Immature natural killer cell (primary cell): ENCODE results near the gene ZYG11B. TPM values are rescaled to one million over a fixed set of nuclear protein-coding genes. Genes with fewer than 3 reads are reported as not detected.
"Not testable (repeated sequence)": the region's sequence is repeated elsewhere in the genome, so short reads cannot be mapped to it uniquely, and the experiment has no call there.

ENCODE experiments used
- DNase-seq, 3 donors: peaks; one replicate each; pipeline ENCODE4 v3.0.0; 2022; ENCODE audit warnings: mixed read lengths in 1 of 3
- H3K27ac Mint-ChIP-seq, 6 donors: one replicate each; pipeline ENCODE4 v1.8.0; 2020; ENCODE audit warnings: mixed read lengths in 6 of 6, mild to moderate bottlenecking in 5 of 6, inconsistent platforms in 4 of 6, moderate library complexity in 3 of 6
- H3K27me3 Mint-ChIP-seq, 3 donors: one replicate each; pipeline ENCODE4 v1.8.0; 2020 to 2021; ENCODE audit warnings: low read depth in 3 of 3, mild to moderate bottlenecking in 3 of 3, mixed read lengths in 3 of 3, moderate library complexity in 3 of 3, inconsistent platforms in 1 of 3
- H3K36me3 Mint-ChIP-seq, 3 donors: one replicate each; pipeline ENCODE4 v1.8.0; 2020; ENCODE audit warnings: mixed read lengths in 3 of 3, inconsistent platforms in 2 of 3, mild to moderate bottlenecking in 2 of 3
- H3K4me1 Mint-ChIP-seq, 2 donors: one replicate each; pipeline ENCODE4 v1.8.0; 2020; ENCODE audit warnings: inconsistent platforms in 2 of 2, mild to moderate bottlenecking in 2 of 2, mixed read lengths in 2 of 2, moderate library complexity in 1 of 2
- H3K4me3 Mint-ChIP-seq, 5 donors: one replicate each; pipeline ENCODE4 v1.8.0; 2020; ENCODE audit warnings: mild to moderate bottlenecking in 5 of 5, mixed read lengths in 5 of 5, inconsistent platforms in 3 of 5, moderate library complexity in 3 of 5
- H3K9me3 Mint-ChIP-seq, 6 donors: one replicate each; pipeline ENCODE4 v1.8.0; 2020; ENCODE audit warnings: mild to moderate bottlenecking in 6 of 6, mixed read lengths in 6 of 6, inconsistent platforms in 4 of 6, moderate library complexity in 3 of 6
- polyA plus RNA-seq, 3 donors: library from polyadenylated mRNA; unstranded; fragments of 300-500 nt; fragmentation: Illumina TruSeq; gene quantifications; one replicate each; pipeline ENCODE4 v1.2.3, GENCODE V29; 2021

ZYG11B gene
- polyA plus RNA-seq, 3 donors from 2014 or later = 1.1 to 8.9 (median 5.0) TPM

GRCh38 chr1:52751589-52752483 is 25.6 kb downstream of the ZYG11B start:
- H3K36me3 Mint-ChIP-seq = peaks cover 4 to 5% (median 5%) of the 10 kb centered on the region in 3 donors
- H3K27ac Mint-ChIP-seq = no peak overlapping the region
- no peaks in the 10 kb centered on the region for H3K27me3 Mint-ChIP-seq
- H3K4me3 Mint-ChIP-seq = no peak overlapping the region
- no peak for DNase-seq
- H3K4me1 Mint-ChIP-seq = no peaks in the 10 kb centered on the region
- H3K9me3 Mint-ChIP-seq = no peaks in the 10 kb centered on the region

DNA sequence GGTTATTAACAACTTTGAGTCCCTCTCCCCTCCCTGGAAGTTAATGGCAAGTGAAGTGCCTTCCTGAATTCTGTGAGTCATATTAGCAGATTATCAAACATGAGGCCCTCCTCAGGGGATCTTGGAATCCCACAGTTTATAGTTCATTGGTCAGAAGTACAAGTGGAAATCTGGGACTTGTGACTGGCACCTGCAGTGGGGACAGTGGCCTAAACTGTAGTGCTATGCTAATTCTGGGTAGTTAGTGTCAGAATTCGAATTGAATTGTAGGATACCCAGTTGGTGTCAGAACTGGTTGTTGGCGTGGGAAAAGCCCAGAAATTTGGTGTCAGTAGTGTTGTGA is 26.2 kb downstream of the ZYG11B start:
- Mint-ChIP-seq H3K27ac (no peak overlapping the region), H3K4me3 (no peak overlapping the region), H3K4me1 (no peaks in the 10 kb centered on the region)

DNA sequence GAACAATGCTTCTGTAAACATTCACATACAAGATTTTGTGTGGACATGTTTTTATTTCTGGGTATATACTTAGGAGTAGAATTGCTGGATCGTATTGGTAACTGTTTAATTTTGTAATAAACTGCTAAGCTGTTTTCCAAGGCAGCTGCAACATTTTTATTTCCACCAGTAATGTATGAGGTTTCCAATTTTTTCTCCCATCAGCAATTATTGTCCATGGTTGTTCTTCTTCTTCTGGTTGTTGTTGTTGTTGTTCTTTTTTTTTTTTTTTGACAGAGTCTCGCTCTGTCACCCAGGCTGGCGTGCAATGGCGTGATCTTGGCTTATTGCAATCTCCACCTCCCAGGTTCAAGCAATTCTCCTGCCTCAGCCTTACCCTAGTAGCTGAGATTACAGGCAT is 26.9 kb downstream of the ZYG11B start:
- Mint-ChIP-seq H3K4me1 (no peaks in the 10 kb centered on the region), H3K36me3 (peaks cover 4 to 5% (median 5%) of the 10 kb centered on the region in 3 donors), H3K27ac (no peak overlapping the region), H3K27me3 (no peaks in the 10 kb centered on the region), H3K9me3 (no peaks in the 10 kb centered on the region), H3K4me3 (no peak overlapping the region)
- no peak for DNase-seq

More for the DNA sequence above, 26.2 kb downstream of the ZYG11B start:
- H3K9me3 Mint-ChIP-seq = no peaks in the 10 kb centered on the region
- no peaks in the 10 kb centered on the region for H3K27me3 Mint-ChIP-seq
- no peak for DNase-seq
- peaks cover 4 to 5% (median 5%) of the 10 kb centered on the region in 3 donors for H3K36me3 Mint-ChIP-seq

DNA sequence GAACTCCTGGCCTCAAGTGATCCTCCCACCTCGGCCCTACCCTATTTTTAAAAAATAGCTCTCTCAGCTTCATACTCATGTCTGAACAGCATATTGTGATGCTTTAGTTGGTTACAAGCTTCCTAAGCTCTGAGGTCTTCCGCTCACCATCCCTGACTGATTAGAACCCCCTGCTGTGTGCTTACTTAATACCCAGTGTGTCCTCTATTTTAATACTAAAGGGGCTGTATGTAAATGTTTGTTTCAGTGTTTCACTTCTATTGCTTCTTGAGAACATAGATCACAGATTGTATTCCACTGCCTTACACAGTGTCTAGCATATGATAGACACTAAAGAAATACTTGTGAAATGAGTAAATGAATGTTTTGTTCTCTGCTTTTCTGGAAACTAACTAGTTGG is 29.8 kb downstream of the ZYG11B start:
- no peak overlapping the region for H3K4me3 Mint-ChIP-seq
- H3K27ac Mint-ChIP-seq = no peak overlapping the region
- H3K36me3 Mint-ChIP-seq = peaks cover 4 to 8% (median 5%) of the 10 kb centered on the region in 3 donors
- no peaks in the 10 kb centered on the region for H3K4me1 Mint-ChIP-seq
- H3K27me3 Mint-ChIP-seq = no peaks in the 10 kb centered on the region
- H3K9me3 Mint-ChIP-seq = no peaks in the 10 kb centered on the region
- DNase-seq = no peak

- Mint-ChIP-seq H3K27me3 (peaks cover 0 to 2% (median 0%) of the 10 kb centered on the region in 3 donors), H3K4me3 (no peak overlapping the region)
Measured at GRCh38 chr1:52759908-52760307, 33.7 kb downstream of the ZYG11B start.

GRCh38 chr1:52767596-52768280 is 41.5 kb downstream of the ZYG11B start:
- Mint-ChIP-seq H3K4me3 (no peak overlapping the region), H3K4me1 (peaks cover 0 to 8% of the 10 kb centered on the region in 2 donors), H3K27me3 (no peaks in the 10 kb centered on the region), H3K9me3 (no peaks in the 10 kb centered on the region), H3K36me3 (peaks cover 8 to 19% (median 9%) of the 10 kb centered on the region in 3 donors), H3K27ac (peak overlapping the region in 1 of 6 donors; percentile 50)
- DNase-seq = no peak

More at GRCh38 chr1:52759908-52760307, 33.7 kb downstream of the ZYG11B start:
- no peak for DNase-seq
- Mint-ChIP-seq H3K27ac (no peak overlapping the region), H3K9me3 (no peaks in the 10 kb centered on the region), H3K36me3 (peaks cover 4 to 9% (median 8%) of the 10 kb centered on the region in 3 donors), H3K4me1 (no peaks in the 10 kb centered on the region)

- DNase-seq = no peak
- no peaks in the 10 kb centered on the region for H3K27me3 Mint-ChIP-seq
- peaks cover 0 to 8% of the 10 kb centered on the region in 2 donors for H3K4me1 Mint-ChIP-seq
- H3K4me3 Mint-ChIP-seq = no peak overlapping the region
- no peak overlapping the region for H3K27ac Mint-ChIP-seq
- no peaks in the 10 kb centered on the region for H3K9me3 Mint-ChIP-seq
- H3K36me3 Mint-ChIP-seq = peaks cover 8 to 14% (median 12%) of the 10 kb centered on the region in 3 donors
Measured at GRCh38 chr1:52769346-52770033, 43.2 kb downstream of the ZYG11B start.

DNA sequence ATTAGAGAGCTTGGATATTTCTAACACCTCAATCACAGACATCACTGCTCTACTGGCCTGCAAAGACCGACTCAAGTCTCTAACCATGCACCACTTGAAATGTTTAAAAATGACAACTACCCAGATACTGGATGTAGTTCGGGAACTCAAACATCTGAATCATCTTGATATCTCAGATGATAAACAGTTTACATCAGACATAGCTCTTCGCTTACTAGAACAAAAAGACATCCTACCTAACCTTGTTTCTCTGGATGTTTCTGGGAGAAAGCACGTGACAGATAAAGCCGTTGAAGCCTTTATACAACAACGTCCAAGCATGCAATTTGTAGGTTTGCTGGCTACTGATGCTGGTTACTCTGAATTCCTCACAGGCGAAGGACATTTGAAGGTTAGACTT is 45.1 kb downstream of the ZYG11B start:
- H3K36me3 Mint-ChIP-seq = peaks cover 12 to 21% (median 16%) of the 10 kb centered on the region in 3 donors
- H3K27ac Mint-ChIP-seq = no peak overlapping the region
- no peak for DNase-seq
- H3K4me1 Mint-ChIP-seq = peaks cover 0 to 8% of the 10 kb centered on the region in 2 donors
- H3K4me3 Mint-ChIP-seq = no peak overlapping the region
- no peaks in the 10 kb centered on the region for H3K9me3 Mint-ChIP-seq
- H3K27me3 Mint-ChIP-seq = no peaks in the 10 kb centered on the region

GRCh38 chr1:52786148-52786547 is 59.9 kb downstream of the ZYG11B start:
- no peak overlapping the region for H3K27ac Mint-ChIP-seq
- H3K4me3 Mint-ChIP-seq = no peak overlapping the region
- no peaks in the 10 kb centered on the region for H3K9me3 Mint-ChIP-seq
- no peaks in the 10 kb centered on the region for H3K27me3 Mint-ChIP-seq
- no peak for DNase-seq
- no peaks in the 10 kb centered on the region for H3K4me1 Mint-ChIP-seq
- peaks cover 13 to 24% (median 22%) of the 10 kb centered on the region in 3 donors for H3K36me3 Mint-ChIP-seq

DNA sequence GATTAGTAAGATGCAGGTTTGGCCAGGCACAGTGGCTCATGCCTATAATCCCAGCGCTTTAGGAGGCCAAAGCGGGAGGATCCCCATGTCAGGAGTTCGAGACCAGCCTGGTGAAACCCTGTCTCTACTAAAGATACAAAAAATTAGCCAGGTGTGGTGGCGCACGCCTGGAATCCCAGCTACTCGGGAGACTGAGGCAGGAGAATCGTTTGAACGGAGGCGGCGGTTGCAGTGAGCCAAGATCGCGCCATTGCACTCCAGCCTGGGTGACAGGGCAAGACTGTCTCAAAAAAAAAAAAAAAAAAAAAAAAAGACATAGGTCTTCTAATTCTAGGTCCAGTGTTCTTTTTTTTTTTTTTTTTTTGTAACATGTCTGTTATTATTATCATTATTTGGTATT is 64.2 kb downstream of the ZYG11B start:
- not testable (repeated sequence) for H3K27ac Mint-ChIP-seq, H3K4me1 Mint-ChIP-seq, H3K27me3 Mint-ChIP-seq, H3K4me3 Mint-ChIP-seq, DNase-seq, H3K9me3 Mint-ChIP-seq
- H3K36me3 Mint-ChIP-seq = peaks cover 10 to 19% (median 11%) of the 10 kb centered on the region in 3 donors

DNA sequence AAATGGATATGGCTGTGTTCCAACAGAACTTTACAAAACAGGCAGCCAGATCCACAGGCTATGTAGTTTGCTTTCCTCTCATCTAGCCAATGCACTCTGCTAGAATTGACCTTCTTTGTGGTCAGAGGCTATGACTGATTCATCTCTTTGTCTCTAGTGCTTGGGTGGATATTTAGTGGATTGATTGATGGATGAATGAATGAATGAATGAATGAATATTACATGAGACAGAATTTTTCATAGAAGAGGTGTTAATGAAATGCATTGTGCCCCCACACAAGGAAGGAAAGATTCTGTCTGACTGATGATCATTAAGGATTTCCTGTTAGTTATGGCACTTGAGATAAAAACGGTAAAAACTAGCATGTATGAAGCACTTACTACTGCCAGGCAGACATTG is 65.8 kb downstream of the ZYG11B start:
- Mint-ChIP-seq H3K36me3 (peaks cover 5 to 17% (median 8%) of the 10 kb centered on the region in 3 donors), H3K27ac (no peak overlapping the region), H3K4me3 (no peak overlapping the region)

GRCh38 chr1:52793717-52794116 is 67.5 kb downstream of the ZYG11B start:
- not testable (repeated sequence) for H3K9me3 Mint-ChIP-seq, H3K4me1 Mint-ChIP-seq, H3K27me3 Mint-ChIP-seq, DNase-seq, H3K4me3 Mint-ChIP-seq
- H3K27ac Mint-ChIP-seq = peak overlapping the region in 1 of 6 donors; percentile 73
- peaks cover 4 to 17% (median 5%) of the 10 kb centered on the region in 3 donors for H3K36me3 Mint-ChIP-seq

More for the DNA sequence above, 65.8 kb downstream of the ZYG11B start:
- no peak for DNase-seq
- Mint-ChIP-seq H3K9me3 (no peaks in the 10 kb centered on the region), H3K27me3 (no peaks in the 10 kb centered on the region), H3K4me1 (no peaks in the 10 kb centered on the region)

DNA sequence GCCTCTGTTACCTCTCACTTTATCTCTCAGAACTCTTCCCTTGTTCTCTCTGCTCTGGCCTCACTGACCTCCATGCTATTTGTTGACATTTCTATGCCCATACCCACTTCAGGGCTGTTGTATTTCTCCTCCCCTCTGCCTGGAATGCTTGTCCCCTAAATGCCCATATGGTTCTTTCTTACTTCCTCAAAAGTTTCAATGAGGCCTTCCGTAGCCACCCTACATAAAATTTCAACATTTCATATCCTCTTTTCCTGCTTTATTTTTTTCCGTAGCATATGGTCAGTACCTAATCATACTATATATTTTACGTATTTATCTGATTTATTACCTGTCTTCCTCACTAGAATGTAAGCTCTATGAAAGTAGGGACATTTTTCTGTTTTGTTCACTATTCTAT is 69.2 kb downstream of the ZYG11B start:
- H3K27ac Mint-ChIP-seq = peak overlapping the region in 1 of 6 donors; percentile 53
- H3K27me3 Mint-ChIP-seq = no peaks in the 10 kb centered on the region
- no peak overlapping the region for H3K4me3 Mint-ChIP-seq
- no peaks in the 10 kb centered on the region for H3K4me1 Mint-ChIP-seq
- no peaks in the 10 kb centered on the region for H3K9me3 Mint-ChIP-seq
- DNase-seq = no peak
- peaks cover 0 to 14% (median 5%) of the 10 kb centered on the region in 3 donors for H3K36me3 Mint-ChIP-seq

- Mint-ChIP-seq H3K27ac (no peak overlapping the region), H3K9me3 (no peaks in the 10 kb centered on the region), H3K4me3 (no peak overlapping the region), H3K27me3 (no peaks in the 10 kb centered on the region), H3K4me1 (no peaks in the 10 kb centered on the region), H3K36me3 (peaks cover 0 to 11% (median 5%) of the 10 kb centered on the region in 3 donors)
- no peak for DNase-seq
Measured at GRCh38 chr1:52798331-52798730, 72.1 kb downstream of the ZYG11B start.
